Measurements from ENCODE around the gene C16orf74. TPM values are rescaled to one million over a fixed set of nuclear protein-coding genes. Genes with fewer than 3 reads are reported as not detected.

Gene C16orf74
- total and polyA plus RNA-seq, 2 of the 13 experiments (the other 11 are each of a cell fraction or from before 2014, with no cell fraction given), result 0.13 to 0.29 TPM

GRCh38 chr16:85781695-85782370, 30.9 kb upstream of the C16orf74 start:
- Histone ChIP-seq H3K27me3 (ENCODE audit: control insufficient read depth in 1 of 2, insufficient read depth in 2 of 2, low read length in 2 of 2) (no peaks in the 10 kb centered on the region), H3K79me2 (ENCODE audit: insufficient read depth, low read length) (peaks cover 7% of the 10 kb centered on the region), H3K9me3 (ENCODE audit: low read length) (no peaks in the 10 kb centered on the region), H3K36me3 (replicated peaks in 1 of 2; ENCODE audit: control insufficient read depth in 1 of 2, insufficient read depth in 2 of 2, low read length in 2 of 2) (peaks cover 32 to 77% of the 10 kb centered on the region in 2 experiments), H3K4me2 (ENCODE audit: low read depth, low read length) (0 out of 2 replicates have a peak overlapping the region, but pooled peaks have one; percentile 19), H4K20me1 (ENCODE audit: insufficient read depth, low read length) (peaks cover 13% of the 10 kb centered on the region; the same call in 1 of the 2 replicates), H3K4me3 (replicated peaks in 1 of 3; ENCODE audit: insufficient read depth in 1 of 3, low read depth in 2 of 3, low read length in 3 of 3) (no peak overlapping the region), H3K9ac (ENCODE audit: insufficient read depth, low read depth, low read length) (no peak overlapping the region), H2AFZ (ENCODE audit: low read length) (no peak overlapping the region), H3K4me1 (ENCODE audit: insufficient read depth, low read length) (peaks cover 25% of the 10 kb centered on the region), H3K27ac (ENCODE audit: extremely low read length, insufficient read depth, low read length) (peak overlapping the region; percentile 9)
- intact Hi-C loops (cut with micrococcal nuclease; ENCODE audit: unreplicated experiment) (no loop called here), in situ Hi-C loops (cut with HindIII; ENCODE audit: extremely low pct_ligation_motif_present, low pct_unique_long_range_greater_than_20kb) (no loop called here)
- BruUV-seq (replicated peaks), result no TSS peak
- peak; percentile 54 for ATAC-seq
- CTCF ChIA-PET (ENCODE audit: low intra/inter-chr PET ratio, low total read pairs), result no interaction called here
- DNase-seq (ENCODE audit: low spot score), result peak; percentile 68
- no peak for FAIRE-seq
- 64% methylated on average over 10 of the region's 16 CpGs for WGBS (ENCODE audit: low lambda C conversion rate)
- POLR2A ChIA-PET, result no interaction called here
- no peak for TF ChIP-seq HMGXB3 (CRISPR knock-in tag; IDR thresholded peaks at IDR 0.05; ENCODE audit: borderline replicate concordance)
- no peak for TF ChIP-seq ZNF512 (CRISPR knock-in tag; IDR thresholded peaks at IDR 0.05)
- 0 out of 2 replicates have a peak, but pooled peaks have one; percentile 22 for TF ChIP-seq SAP130 (CRISPR knock-in tag; IDR thresholded peaks at IDR 0.05; ENCODE audit: low read depth)
- TF ChIP-seq CEBPG (CRISPR knock-in tag; IDR thresholded peaks at IDR 0.05), result peak; percentile 54
- TF ChIP-seq PLSCR1 (CRISPR knock-in tag; IDR thresholded peaks at IDR 0.05; ENCODE audit: borderline replicate concordance), result no peak
- 0 out of 2 replicates have a peak, but pooled peaks have one; percentile 23 for TF ChIP-seq ZNF574 (CRISPR knock-in tag; IDR thresholded peaks at IDR 0.05)
- peak; percentile 40; the same call in 1 of the 2 replicates for TF ChIP-seq HNRNPL (IDR thresholded peaks at IDR 0.05; ENCODE audit: low read depth, low read length)
- no peak for TF ChIP-seq PCBP2 (optimal IDR thresholded peaks at IDR 0.05; ENCODE audit: low read depth, low read length, poor library complexity, severe bottlenecking)
- TF ChIP-seq ZBTB33 (CRISPR knock-in tag; IDR thresholded peaks at IDR 0.05), result 0 out of 2 replicates have a peak, but pooled peaks have one; percentile 36
- peak; percentile 63 for TF ChIP-seq ZEB1 (IDR thresholded peaks at IDR 0.05; ENCODE audit: insufficient replicate concordance, low read depth)
- TF ChIP-seq KDM5A (IDR thresholded peaks at IDR 0.05; ENCODE audit: borderline replicate concordance, low read length), result no peak
